AG04449 (cell line): ENCODE results near the gene USP12.
"Not testable (repeated sequence)": the region's sequence is repeated elsewhere in the genome, so short reads cannot be mapped to it uniquely, and the experiment has no call there.

ENCODE experiments used
- CTCF ChIA-PET: fragments of 350-600 bp; formaldehyde crosslinking; extraction: SDS; loops from one replicate; lab custom pipeline; 2021; ENCODE audit warnings: antibody characterized with exemption; lab: Yijun Ruan, JAX
- POLR2A ChIA-PET: fragments of 400-600, 350-600 bp; formaldehyde crosslinking; extraction: SDS; loops from one replicate; lab custom pipeline; 2020; ENCODE audit warnings: antibody characterized with exemption, inconsistent platforms; lab: Yijun Ruan, JAX
- DNase-seq: peaks from one replicate; pipeline ENCODE4 v3.0.0-alpha.2; 2010; ENCODE audit warnings: low read depth, low spot score
- H3K4me3 ChIP-seq: 2 replicates; pipeline ENCODE4 v1.5.1; 2011; ENCODE audit warnings: low read depth, mild to moderate bottlenecking, control low read depth, low read length
- TF ChIP-seq, protein P1 (sequence below): IDR thresholded peaks from one replicate; pipeline ENCODE4 v1.5.1; 2011; ENCODE audit warnings: mild to moderate bottlenecking, moderate library complexity, low read length, control low read depth, inconsistent platforms; ENCODE audit not compliant: insufficient read depth; ENCODE audit errors: missing control alignments

The USP12 gene

DNA sequence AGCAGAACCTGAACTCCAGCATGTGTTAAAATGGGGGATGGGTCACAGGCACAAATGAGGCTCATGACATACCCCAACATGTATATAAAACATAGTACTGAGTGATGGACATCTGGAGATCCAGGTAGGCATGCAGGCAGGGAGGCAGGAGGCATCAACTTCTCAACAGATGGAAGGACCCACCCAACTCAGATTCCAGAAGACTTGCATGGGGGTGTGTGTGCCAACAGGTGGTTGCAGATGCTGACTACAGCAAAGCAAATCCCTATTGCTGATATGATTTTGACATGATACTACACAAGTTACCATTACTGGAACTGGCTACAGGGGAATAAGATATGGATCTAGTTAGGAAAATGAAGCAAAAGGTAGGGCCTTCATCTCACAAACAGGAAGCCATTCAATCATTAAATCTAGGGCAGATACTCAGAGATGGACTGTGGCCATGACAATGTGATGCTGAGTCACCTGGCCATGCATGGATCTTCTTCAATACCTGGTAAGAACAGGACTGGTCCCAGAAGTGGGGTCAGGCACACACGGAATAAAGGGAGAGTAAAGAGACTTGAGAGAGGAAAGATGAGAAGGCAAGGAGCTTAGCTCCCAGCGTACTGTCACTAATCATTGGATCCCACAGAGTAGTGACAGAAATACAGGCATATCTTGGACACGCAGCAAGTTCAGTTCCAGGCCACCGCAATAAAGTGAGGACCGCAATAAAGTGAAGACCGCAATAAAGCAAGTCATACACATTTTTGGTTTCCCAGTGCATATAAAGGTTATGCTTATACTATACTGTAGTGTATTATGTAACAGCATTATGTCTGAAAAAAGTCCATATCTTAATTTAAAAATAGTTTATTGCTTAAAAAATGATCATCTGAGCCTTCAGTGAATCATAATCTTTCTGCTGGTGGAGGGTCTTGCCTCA is 91.3 kb downstream of the USP12 start:
- H3K4me3 ChIP-seq, result no peak overlapping the region
- ChIA-PET POLR2A (interaction anchor here (0.7 to 1.2 kb wide), 2 partner anchors 26 to 31 kb away, joined by 3 read pairs; no protein-coding TSS in a partner anchor), CTCF (no interaction called here)
- DNase-seq, result no peak
- TF ChIP-seq, protein P1, sequence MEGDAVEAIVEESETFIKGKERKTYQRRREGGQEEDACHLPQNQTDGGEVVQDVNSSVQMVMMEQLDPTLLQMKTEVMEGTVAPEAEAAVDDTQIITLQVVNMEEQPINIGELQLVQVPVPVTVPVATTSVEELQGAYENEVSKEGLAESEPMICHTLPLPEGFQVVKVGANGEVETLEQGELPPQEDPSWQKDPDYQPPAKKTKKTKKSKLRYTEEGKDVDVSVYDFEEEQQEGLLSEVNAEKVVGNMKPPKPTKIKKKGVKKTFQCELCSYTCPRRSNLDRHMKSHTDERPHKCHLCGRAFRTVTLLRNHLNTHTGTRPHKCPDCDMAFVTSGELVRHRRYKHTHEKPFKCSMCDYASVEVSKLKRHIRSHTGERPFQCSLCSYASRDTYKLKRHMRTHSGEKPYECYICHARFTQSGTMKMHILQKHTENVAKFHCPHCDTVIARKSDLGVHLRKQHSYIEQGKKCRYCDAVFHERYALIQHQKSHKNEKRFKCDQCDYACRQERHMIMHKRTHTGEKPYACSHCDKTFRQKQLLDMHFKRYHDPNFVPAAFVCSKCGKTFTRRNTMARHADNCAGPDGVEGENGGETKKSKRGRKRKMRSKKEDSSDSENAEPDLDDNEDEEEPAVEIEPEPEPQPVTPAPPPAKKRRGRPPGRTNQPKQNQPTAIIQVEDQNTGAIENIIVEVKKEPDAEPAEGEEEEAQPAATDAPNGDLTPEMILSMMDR, result no peak

GRCh38 chr13:27079421-27079958 is 92.1 kb downstream of the USP12 start:
- TF ChIP-seq, protein P1, result no peak
- ChIA-PET CTCF (no interaction called here), POLR2A (interaction anchor here (0.6 to 1.2 kb wide), 3 partner anchors 25 to 119 kb away, joined by 3 to 4 read pairs (median 3); no protein-coding TSS in a partner anchor)
- H3K4me3 ChIP-seq, result no peak overlapping the region
- DNase-seq, result peak; percentile 91

- ChIA-PET POLR2A (no interaction called here), CTCF (interaction anchor here (1.3 kb wide), 1 partner anchor 282 kb away, joined by 3 read pairs; no protein-coding TSS in a partner anchor)
- no peak overlapping the region for H3K4me3 ChIP-seq
- no peak for DNase-seq
- TF ChIP-seq, protein P1, result no peak
These were observed 94.2 kb downstream of the USP12 start for GRCh38 chr13:27077451-27077850.

- CTCF ChIA-PET, result interaction anchor here (1.3 kb wide), 1 partner anchor 283 kb away, joined by 3 read pairs; no protein-coding TSS in a partner anchor
- TF ChIP-seq, protein P1, result no peak
- POLR2A ChIA-PET, result no interaction called here
- no peak for DNase-seq
- H3K4me3 ChIP-seq, result no peak overlapping the region
These were observed 95.2 kb downstream of the USP12 start for GRCh38 chr13:27076421-27076820.

DNA sequence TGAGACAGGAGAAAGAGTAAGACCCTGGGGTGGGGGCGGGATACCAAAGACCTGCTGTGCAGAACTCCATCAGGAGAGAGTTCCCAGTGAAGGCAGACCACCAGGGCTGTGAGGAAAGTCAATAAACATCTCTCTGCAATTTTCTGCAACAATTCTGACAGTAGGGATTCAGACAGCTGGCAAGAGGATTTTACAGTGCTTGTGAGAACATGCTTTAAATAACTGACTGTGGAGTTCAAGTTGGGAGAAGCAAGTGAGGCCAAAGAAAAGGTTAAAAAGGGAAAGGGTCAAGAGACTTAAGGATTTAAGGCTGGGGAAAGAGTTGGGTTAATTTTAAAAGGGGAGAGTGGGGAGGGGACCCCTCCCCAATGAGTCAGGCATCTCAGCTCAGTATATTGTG is 98.4 kb downstream of the USP12 start:
- no peak overlapping the region for H3K4me3 ChIP-seq
- no peak for DNase-seq
- CTCF ChIA-PET, result no interaction called here
- TF ChIP-seq, protein P1, result no peak
- POLR2A ChIA-PET, result no interaction called here

DNA sequence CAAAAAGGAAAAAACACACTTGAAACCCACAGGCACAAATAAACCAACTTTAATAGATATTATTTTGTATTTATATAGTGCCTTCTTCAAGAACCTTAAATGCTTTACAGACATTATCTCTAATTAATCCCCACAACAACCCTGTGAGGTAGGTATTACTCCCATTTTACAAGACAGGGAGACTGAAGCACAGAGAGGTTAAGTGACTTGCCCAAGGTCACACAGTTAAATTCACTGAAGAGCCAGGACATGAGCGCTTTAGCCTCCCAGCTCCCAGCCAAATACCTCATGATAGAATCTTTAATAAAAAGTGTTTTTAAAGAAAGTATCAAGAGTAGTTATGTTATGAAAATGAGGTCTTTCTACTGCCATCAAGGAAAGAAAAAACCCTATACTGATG is 105.5 kb downstream of the USP12 start:
- H3K4me3 ChIP-seq, CTCF ChIA-PET, DNase-seq, POLR2A ChIA-PET: not testable (repeated sequence)
